ENCODE results near the gene CTBP1.

GRCh38 chr4:1195109-1195671 is 53.7 kb downstream of the CTBP1 start:
- TF ChIP-seq POLR2A (IDR thresholded peaks at IDR 0.05; ENCODE audit: low read depth, low read length) (no peak), POLR2AphosphoS5 (IDR thresholded peaks at IDR 0.05; ENCODE audit: low read depth, low read length) (no peak), TAF1 (IDR thresholded peaks at IDR 0.05; ENCODE audit: borderline replicate concordance, low read depth, low read length) (no peak)

All from GM12892 (cell line).